Measurements from ENCODE around the gene ZNF609. TPM values are rescaled to one million over a fixed set of nuclear protein-coding genes. Genes with fewer than 3 reads are reported as not detected.

Gene ZNF609
- total RNA-seq, 4 donors from 2014 or later, result 10.3 to 16.5 (median 12.4) TPM

DNA sequence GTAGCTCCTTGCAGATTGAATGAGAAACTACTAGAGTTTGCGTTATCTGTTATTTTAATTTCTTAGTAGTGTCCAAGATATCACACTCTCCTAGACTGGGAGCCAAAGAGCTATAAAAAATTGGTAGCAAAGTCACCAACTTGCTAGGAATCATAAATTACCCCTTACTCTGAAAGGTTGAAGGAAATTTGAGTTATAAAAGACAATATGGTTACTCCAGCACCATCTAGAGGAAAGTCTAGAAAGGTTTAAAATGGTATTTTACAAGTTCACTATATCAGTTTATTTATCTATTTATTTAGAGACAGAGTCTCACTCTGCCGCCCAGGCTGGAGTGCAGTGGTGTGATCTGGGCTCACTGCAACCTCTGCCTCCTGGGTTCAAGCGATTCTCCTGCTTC is 193.4 kb downstream of the ZNF609 start:
- H3K27me3 ChIP-seq, result no peaks in the 10 kb centered on the region
- no peak overlapping the region for H3K27ac ChIP-seq
- H3K4me1 ChIP-seq, result peaks cover 5 to 9% of the 10 kb centered on the region in 2 donors
- in situ Hi-C loops (cut with MboI; ENCODE audit: low sequenced_read_pairs in 4 of 4) (loop anchor here in 3 of 4 donors (10.0 to 25.0 kb wide), 3 partner anchors 216 to 449 kb away; no protein-coding TSS in a partner anchor), intact Hi-C loops (cut with DNase I; ENCODE audit: low total_unique reads) (no loop called here)
- TF ChIP-seq, protein P1, sequence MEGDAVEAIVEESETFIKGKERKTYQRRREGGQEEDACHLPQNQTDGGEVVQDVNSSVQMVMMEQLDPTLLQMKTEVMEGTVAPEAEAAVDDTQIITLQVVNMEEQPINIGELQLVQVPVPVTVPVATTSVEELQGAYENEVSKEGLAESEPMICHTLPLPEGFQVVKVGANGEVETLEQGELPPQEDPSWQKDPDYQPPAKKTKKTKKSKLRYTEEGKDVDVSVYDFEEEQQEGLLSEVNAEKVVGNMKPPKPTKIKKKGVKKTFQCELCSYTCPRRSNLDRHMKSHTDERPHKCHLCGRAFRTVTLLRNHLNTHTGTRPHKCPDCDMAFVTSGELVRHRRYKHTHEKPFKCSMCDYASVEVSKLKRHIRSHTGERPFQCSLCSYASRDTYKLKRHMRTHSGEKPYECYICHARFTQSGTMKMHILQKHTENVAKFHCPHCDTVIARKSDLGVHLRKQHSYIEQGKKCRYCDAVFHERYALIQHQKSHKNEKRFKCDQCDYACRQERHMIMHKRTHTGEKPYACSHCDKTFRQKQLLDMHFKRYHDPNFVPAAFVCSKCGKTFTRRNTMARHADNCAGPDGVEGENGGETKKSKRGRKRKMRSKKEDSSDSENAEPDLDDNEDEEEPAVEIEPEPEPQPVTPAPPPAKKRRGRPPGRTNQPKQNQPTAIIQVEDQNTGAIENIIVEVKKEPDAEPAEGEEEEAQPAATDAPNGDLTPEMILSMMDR (IDR thresholded peaks at IDR 0.05 in 4 of 5, conservative IDR thresholded peaks at IDR 0.05 in 1 of 5), result peak in 2 of 5 experiments; percentile 11 to 38
- TF ChIP-seq POLR2A (IDR thresholded peaks at IDR 0.05), result no peak
- no peak overlapping the region for H3K4me3 ChIP-seq
- no peaks in the 10 kb centered on the region for H3K36me3 ChIP-seq
- DNase-seq (no peak), ATAC-seq (no peak)
- H3K9me3 ChIP-seq, result no peaks in the 10 kb centered on the region

- Histone ChIP-seq H3K27ac (no peak overlapping the region), H3K4me3 (no peak overlapping the region), H3K27me3 (no peaks in the 10 kb centered on the region), H3K9me3 (no peaks in the 10 kb centered on the region), H3K4me1 (peaks cover 3 to 6% of the 10 kb centered on the region in 2 donors), H3K36me3 (no peaks in the 10 kb centered on the region)
- ATAC-seq (no peak), DNase-seq (no peak)
- in situ Hi-C loops (cut with MboI; ENCODE audit: low sequenced_read_pairs in 4 of 4), result loop anchor here in 3 of 4 donors (10.0 to 25.0 kb wide), 3 partner anchors 219 to 452 kb away; no protein-coding TSS in a partner anchor
- intact Hi-C loops (cut with DNase I; ENCODE audit: low total_unique reads), result no loop called here
- no peak for TF ChIP-seq POLR2A (IDR thresholded peaks at IDR 0.05)
- TF ChIP-seq, protein P1 (IDR thresholded peaks at IDR 0.05 in 4 of 5, conservative IDR thresholded peaks at IDR 0.05 in 1 of 5), result no peak
Measured at GRCh38 chr15:64656508-64656907, 196.1 kb downstream of the ZNF609 start.

- DNase-seq, result no peak
- no peak for TF ChIP-seq POLR2A (IDR thresholded peaks at IDR 0.05)
- TF ChIP-seq, protein P1 (IDR thresholded peaks at IDR 0.05 in 4 of 5, conservative IDR thresholded peaks at IDR 0.05 in 1 of 5), result no peak
- Histone ChIP-seq H3K4me1 (no peaks in the 10 kb centered on the region), H3K4me3 (no peak overlapping the region), H3K36me3 (no peaks in the 10 kb centered on the region), H3K27ac (no peak overlapping the region), H3K9me3 (no peaks in the 10 kb centered on the region), H3K27me3 (no peaks in the 10 kb centered on the region)
- ATAC-seq, result no peak
- in situ Hi-C loops (cut with MboI; ENCODE audit: low sequenced_read_pairs in 4 of 4), result loop anchor here in 3 of 4 donors (10.0 to 25.0 kb wide), 3 partner anchors 228 to 453 kb away; no protein-coding TSS in a partner anchor
- intact Hi-C loops (cut with DNase I; ENCODE audit: low total_unique reads), result no loop called here
Measured at GRCh38 chr15:64665179-64665578, 204.8 kb downstream of the ZNF609 start.

- TF ChIP-seq, protein P1 (IDR thresholded peaks at IDR 0.05 in 4 of 5, conservative IDR thresholded peaks at IDR 0.05 in 1 of 5), result no peak
- TF ChIP-seq POLR2A (IDR thresholded peaks at IDR 0.05), result no peak
- no peak for ATAC-seq
- in situ Hi-C loops (cut with MboI; ENCODE audit: low sequenced_read_pairs in 4 of 4), result loop anchor here in 3 of 4 donors (10.0 to 25.0 kb wide), 3 partner anchors 230 to 455 kb away; no protein-coding TSS in a partner anchor
Measured at GRCh38 chr15:64667736-64668161, 207.4 kb downstream of the ZNF609 start.

More at GRCh38 chr15:64667736-64668161, 207.4 kb downstream of the ZNF609 start:
- intact Hi-C loops (cut with DNase I; ENCODE audit: low total_unique reads), result no loop called here
- no peak overlapping the region for H3K4me3 ChIP-seq
- no peaks in the 10 kb centered on the region for H3K27me3 ChIP-seq
- no peaks in the 10 kb centered on the region for H3K9me3 ChIP-seq
- H3K36me3 ChIP-seq, result no peaks in the 10 kb centered on the region
- H3K4me1 ChIP-seq, result no peaks in the 10 kb centered on the region
- H3K27ac ChIP-seq, result no peak overlapping the region
- no peak for DNase-seq

Data from gastrocnemius medialis (tissue), 4 donors.